Endothelial cell of umbilical vein (primary cell): Measurements from ENCODE around the gene ART3. TPM values are rescaled to one million over a fixed set of nuclear protein-coding genes. Genes with fewer than 3 reads are reported as not detected.
"Not testable (repeated sequence)": the region's sequence is repeated elsewhere in the genome, so short reads cannot be mapped to it uniquely, and the experiment has no call there.

Source experiments
- BruUV-seq: library from RNA; stranded (reverse); fragments of 400-500 nt; replicated peaks from 2 replicates; lab custom pipeline; 2021; lab: Mats Ljungman, UMichigan
- CTCF ChIA-PET: fragments of 300-600, 350-600 bp; sonication (Branson Sonifier 250); formaldehyde crosslinking; loops from one replicate; lab custom pipeline; 2021; ENCODE audit warnings: antibody characterized with exemption, inconsistent platforms; lab: Charles Lee
- POLR2A ChIA-PET: fragments of 300-600, 350-600 bp; sonication (Branson Sonifier 250); formaldehyde crosslinking; loops from one replicate; lab custom pipeline; 2021; ENCODE audit warnings: antibody characterized with exemption, inconsistent platforms; lab: Charles Lee
- DNase-seq: peaks from one replicate; pipeline ENCODE4 v3.0.0-alpha.2; 2011; ENCODE audit warnings: low read depth, low spot score
- FAIRE-seq: peaks from 2 replicates; lab custom pipeline; 2011; peaks lifted over from hg19 to GRCh38; lab: Jason Lieb, UNC
- H2AFZ ChIP-seq: 2 replicates; pipeline ENCODE4 v1.6.0; 2012; ENCODE audit warnings: low read depth, low read length, control low read depth, inconsistent platforms
- H3K27ac ChIP-seq: 2 replicates; pipeline ENCODE4 v1.5.1; 2011; ENCODE audit warnings: low read depth, mild to moderate bottlenecking, control low read depth, low read length, moderate library complexity; ENCODE audit not compliant: insufficient read depth
- H3K27me3 ChIP-seq, 2 experiments: 2 replicates each; pipeline versions ENCODE4 v1.6.0 to v1.6.1; 2011; ENCODE audit warnings: low read length in 2 of 2, mixed read lengths in 1 of 2; ENCODE audit not compliant: control insufficient read depth in 2 of 2, insufficient read depth in 2 of 2
- H3K36me3 ChIP-seq, 2 experiments: 2 replicates in 1 of 2; 3 replicates in 1 of 2; pipeline ENCODE4 v1.5.1; 2011; ENCODE audit warnings: low read length in 2 of 2, mild to moderate bottlenecking in 1 of 2, moderate library complexity in 1 of 2; ENCODE audit not compliant: control insufficient read depth in 2 of 2, insufficient read depth in 2 of 2; ENCODE audit errors: extremely low read depth in 1 of 2
- H3K4me1 ChIP-seq: 3 replicates; pipeline ENCODE4 v1.5.1; 2011; ENCODE audit warnings: mild to moderate bottlenecking, low read length; ENCODE audit not compliant: control insufficient read depth, insufficient read depth; ENCODE audit errors: extremely low read depth
- H3K4me2 ChIP-seq: 2 replicates; pipeline ENCODE4 v1.6.1; 2011; ENCODE audit warnings: low read length, control low read depth, mixed read lengths; ENCODE audit not compliant: insufficient read depth
- H3K4me3 ChIP-seq, 3 experiments: fragments of 200-600 bp in 1 of 3; sonication (generic), shearing (Covaris generic) in 1 of 3; replicated peaks in 1 of 3; 2 replicates each; pipeline ENCODE4 v1.5.1; 2011 to 2016; ENCODE audit warnings: control low read depth in 3 of 3, low read length in 3 of 3, mild to moderate bottlenecking in 2 of 3, inconsistent platforms in 1 of 3, low read depth in 1 of 3, moderate library complexity in 1 of 3; ENCODE audit not compliant: insufficient read depth in 1 of 3
- H3K79me2 ChIP-seq: 2 replicates; pipeline ENCODE4 v1.6.0; 2012; ENCODE audit warnings: low read length, inconsistent platforms; ENCODE audit not compliant: control insufficient read depth, insufficient read depth
- H3K9ac ChIP-seq: replicated peaks from 2 replicates; pipeline ENCODE3; 2011; ENCODE audit warnings: low read length, control low read depth; ENCODE audit not compliant: insufficient read depth; ENCODE audit errors: extremely low read depth
- H3K9me1 ChIP-seq: replicated peaks from 3 replicates; pipeline ENCODE4 v1.6.0; 2011; ENCODE audit warnings: mild to moderate bottlenecking, low read length; ENCODE audit not compliant: control insufficient read depth, insufficient read depth; ENCODE audit errors: extremely low read depth
- H3K9me3 ChIP-seq: replicated peaks from 2 replicates; pipeline ENCODE4 v1.5.1; 2012; ENCODE audit warnings: low read length, inconsistent platforms; ENCODE audit not compliant: control insufficient read depth, insufficient read depth
- H4K20me1 ChIP-seq: replicated peaks from 2 replicates; pipeline ENCODE3; 2011; ENCODE audit warnings: mild to moderate bottlenecking, low read length; ENCODE audit not compliant: control insufficient read depth, insufficient read depth; ENCODE audit errors: extremely low read depth
- dilution Hi-C: fragments of 300-500 bp; cut with MboI; formaldehyde crosslinking; loops from one replicate; pipeline ENCODE4 v1.15.0; 2019; ENCODE audit warnings: low sequenced_read_pairs; ENCODE audit not compliant: extremely low pct_ligation_motif_present
- intact Hi-C: fragments of 100-400 bp; cut with micrococcal nuclease; formaldehyde crosslinking; loops from one replicate; pipeline ENCODE4 v1.10.0; 2022
- polyA plus RNA-seq, 4 experiments: library from polyadenylated mRNA; depleted of rRNA in 3 of 4; stranded (reverse) in 3 of 4; unstranded in 1 of 4; fragments of >200 nt; gene quantifications; 2 replicates each; pipeline versions ENCODE4 v1.2.1 to v1.2.3, GENCODE V29; 2011 to 2012; ENCODE audit warnings: missing spikeins in 1 of 4
- total RNA-seq: library from RNA; stranded (reverse); gene quantifications from 2 replicates; pipeline ENCODE4 v1.2.3, GENCODE V29; 2021

Gene ART3
- total and polyA plus RNA-seq, 2 donors (not counting 3 experiments of a cell fraction or from before 2014, with no cell fraction given): not detected

DNA sequence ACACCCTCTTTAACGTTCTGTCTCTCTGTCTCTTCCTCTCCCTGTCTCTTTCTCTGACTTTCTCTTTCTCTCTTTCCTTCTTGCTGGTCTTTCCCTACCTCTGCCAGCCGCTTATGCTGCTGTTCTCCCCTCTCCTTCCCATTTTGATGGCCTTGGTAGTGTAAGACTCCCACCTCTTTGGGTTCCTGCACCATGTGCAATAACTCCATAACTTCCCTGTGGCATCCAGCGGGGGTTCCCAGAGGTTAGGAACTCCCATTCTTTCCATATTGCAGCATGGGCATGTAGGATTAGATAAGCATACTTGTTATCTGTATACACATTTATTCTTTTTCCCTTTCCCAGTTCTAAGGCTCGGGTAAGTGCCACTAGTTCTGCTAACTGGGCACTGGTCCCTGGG lies 29.8 kb upstream of the ART3 start:
- CTCF ChIA-PET, intact Hi-C loops, H3K4me3 ChIP-seq, H3K4me1 ChIP-seq, H4K20me1 ChIP-seq, H3K4me2 ChIP-seq, dilution Hi-C loops, DNase-seq, H3K79me2 ChIP-seq, H3K9ac ChIP-seq, BruUV-seq, H3K27ac ChIP-seq, H2AFZ ChIP-seq, H3K9me1 ChIP-seq, H3K36me3 ChIP-seq, H3K27me3 ChIP-seq, H3K9me3 ChIP-seq, FAIRE-seq, POLR2A ChIA-PET: not testable (repeated sequence)

DNA sequence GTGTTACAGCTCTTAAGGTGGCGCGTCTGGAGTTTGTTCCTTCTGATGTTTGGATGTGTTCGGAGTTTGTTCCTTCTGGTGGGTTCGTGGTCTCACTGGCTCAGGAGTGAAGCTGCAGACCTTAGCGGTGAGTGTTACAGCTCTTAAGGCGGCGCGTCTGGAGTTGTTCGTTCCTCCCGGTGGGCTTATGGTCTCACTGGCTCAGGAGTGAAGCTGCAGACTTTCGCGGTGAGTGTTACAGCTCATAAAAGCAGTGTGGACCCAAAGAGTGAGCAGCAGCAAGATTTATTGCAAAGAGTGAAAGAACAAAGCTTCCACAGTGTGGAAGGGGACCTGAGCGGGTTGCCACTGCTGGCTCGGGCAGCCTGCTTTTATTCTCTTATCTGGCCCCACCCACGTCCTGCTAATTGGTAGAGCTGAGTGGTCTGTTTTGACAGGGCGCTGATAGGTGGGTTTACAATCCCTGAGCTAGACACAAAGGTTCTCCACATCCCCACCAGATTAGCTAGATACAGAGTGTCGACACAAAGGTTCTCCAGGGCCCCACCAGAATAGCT lies 24.6 kb upstream of the ART3 start:
- POLR2A ChIA-PET, intact Hi-C loops, H3K79me2 ChIP-seq, H3K36me3 ChIP-seq, H3K9me1 ChIP-seq, H3K9me3 ChIP-seq, H3K27ac ChIP-seq, H3K4me3 ChIP-seq, BruUV-seq, H2AFZ ChIP-seq, H4K20me1 ChIP-seq, dilution Hi-C loops, H3K9ac ChIP-seq, FAIRE-seq, DNase-seq, H3K4me2 ChIP-seq, H3K4me1 ChIP-seq: not testable (repeated sequence)
- peaks cover 11% of the 10 kb centered on the region in 2 experiments for H3K27me3 ChIP-seq
- CTCF ChIA-PET: interaction anchor here (1.5 kb wide), 1 partner anchor 54 kb away, joined by 5 read pairs; no protein-coding TSS in a partner anchor

DNA sequence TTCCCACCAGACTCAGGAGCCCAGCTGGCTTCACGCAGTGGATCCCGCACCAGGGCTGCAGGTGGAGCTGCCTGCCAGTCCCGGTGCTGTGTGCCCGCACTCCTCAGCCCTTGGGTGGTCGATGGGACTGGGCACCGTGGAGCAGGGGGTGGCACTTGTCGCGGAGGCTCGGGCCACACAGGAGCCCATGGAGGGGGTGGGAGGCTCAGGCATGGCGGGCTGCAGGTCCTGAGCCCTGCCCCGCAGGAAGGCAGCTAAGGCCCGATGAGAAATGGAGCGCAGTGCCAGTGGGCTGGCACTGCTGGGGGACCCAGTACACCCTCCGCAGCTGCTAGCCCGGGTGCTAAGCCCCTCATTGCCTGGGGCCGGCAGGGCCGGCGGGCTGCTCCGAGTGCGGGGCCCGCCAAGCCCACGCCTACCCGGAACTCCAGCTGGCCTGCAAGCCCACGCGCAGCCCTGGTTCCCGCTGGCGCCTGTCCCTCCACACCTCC lies 23.9 kb upstream of the ART3 start:
- CTCF ChIA-PET: interaction anchor here (1.5 kb wide), 1 partner anchor 55 kb away, joined by 5 read pairs; no protein-coding TSS in a partner anchor
- POLR2A ChIA-PET, H3K9ac ChIP-seq, intact Hi-C loops, H3K9me3 ChIP-seq, BruUV-seq, H2AFZ ChIP-seq, DNase-seq, H3K79me2 ChIP-seq, H4K20me1 ChIP-seq, H3K9me1 ChIP-seq, H3K36me3 ChIP-seq, H3K4me3 ChIP-seq, H3K4me1 ChIP-seq, H3K27ac ChIP-seq, dilution Hi-C loops, FAIRE-seq, H3K4me2 ChIP-seq: not testable (repeated sequence)
- peaks cover 17 to 18% of the 10 kb centered on the region in 2 experiments for H3K27me3 ChIP-seq
